Testis (tissue), 3 donors: ENCODE results near the gene EDA. TPM values are rescaled to one million over a fixed set of nuclear protein-coding genes. Genes with fewer than 3 reads are reported as not detected.
A peak's percentile ranks its signal among the peaks of the same experiment; 100 is the strongest.

Experiments used
- DNase-seq: peaks from one replicate; pipeline ENCODE4 v3.0.0-alpha.2; 2019
- H3K27ac ChIP-seq, 2 donors: fragments of 200-600 bp; sonication (generic); one replicate each; pipeline ENCODE4 v1.5.1; 2019
- H3K27me3 ChIP-seq: fragments of 200-600 bp; sonication (generic); one replicate; pipeline ENCODE4 v1.5.1; 2019
- H3K36me3 ChIP-seq: fragments of 200-600 bp; sonication (generic); one replicate; pipeline ENCODE4 v1.5.1; 2017; ENCODE audit warnings: low read depth; ENCODE audit errors: missing control alignments
- H3K4me1 ChIP-seq: fragments of 200-600 bp; sonication (generic); one replicate; pipeline ENCODE4 v1.5.1; 2019
- H3K4me3 ChIP-seq, 2 donors: fragments of 200-600 bp; sonication (generic); one replicate each; pipeline ENCODE4 v1.5.1; 2017 to 2019
- H3K9me3 ChIP-seq: fragments of 200-600 bp; sonication (generic); one replicate; pipeline ENCODE4 v1.5.1; 2017
- CTCF ChIP-seq, 3 experiments: fragments of 450-650 bp in 2 of 3; fragments of 200-600 bp in 1 of 3; sonication (generic) in 1 of 3; IDR thresholded peaks; one replicate each; pipeline ENCODE4 v1.5.1; 2016 to 2019; ENCODE audit warnings: antibody characterized with exemption in 3 of 3, mild to moderate bottlenecking in 2 of 3, moderate library complexity in 1 of 3
- POLR2A ChIP-seq: fragments of 450-650 bp; IDR thresholded peaks from one replicate; pipeline ENCODE4 v1.6.1; 2017; ENCODE audit warnings: antibody characterized with exemption, mild to moderate bottlenecking, moderate library complexity
- WGBS, 2 donors: methylation state at CpG; one replicate each; pipeline ENCODE4 v1.1.5; 2018; 5-methylcytosine and 5-hydroxymethylcytosine counted together
- intact Hi-C: fragments of 100-400 bp; cut with DNase I; formaldehyde crosslinking; loops from one replicate; pipeline ENCODE4 v1.15.1; 2023; ENCODE audit warnings: low total_unique reads
- polyA plus RNA-seq: library from polyadenylated mRNA; stranded (reverse); fragments of 350-450 nt; fragmentation: Illumina TruSeq; extraction: RNeasy Lipid Tissue Mini Kit (QIAGEN cat#74804); gene quantifications from one replicate; pipeline ENCODE4 v1.2.3, GENCODE V29; 2014; ENCODE audit warnings: low read depth, low replicate concordance; ENCODE audit not compliant: insufficient read depth
- total RNA-seq, 2 donors: library from RNA; depleted of rRNA; stranded (reverse); fragments of >200 nt; gene quantifications; one replicate each; pipeline ENCODE4 v1.2.3, GENCODE V29; 2016

The EDA gene
- total and polyA plus RNA-seq, 3 donors from 2014 or later: 3.0 to 4.6 (median 4.3) TPM

GRCh38 chrX:70032792-70033191 is 416.9 kb downstream of the EDA start:
- Histone ChIP-seq H3K4me1 (no peaks in the 10 kb centered on the region), H3K27me3 (no peaks in the 10 kb centered on the region), H3K4me3 (no peak overlapping the region), H3K9me3 (no peaks in the 10 kb centered on the region), H3K36me3 (no peaks in the 10 kb centered on the region), H3K27ac (no peak overlapping the region)
- no peak for DNase-seq
- WGBS, 2 donors: 33 to 54% methylated on average over 2 of the region's 2 CpGs
- intact Hi-C loops: no loop called here
- TF ChIP-seq POLR2A (no peak), CTCF (IDR thresholded peaks at IDR 0.05) (no peak)

GRCh38 chrX:70033348-70034051 is 417.6 kb downstream of the EDA start:
- Histone ChIP-seq H3K4me1 (no peaks in the 10 kb centered on the region), H3K27me3 (no peaks in the 10 kb centered on the region), H3K9me3 (no peaks in the 10 kb centered on the region), H3K27ac (no peak overlapping the region), H3K36me3 (no peaks in the 10 kb centered on the region), H3K4me3 (no peak overlapping the region)
- 63 to 85% methylated on average over 7 to 10 of the region's 10 CpGs for WGBS, 2 donors
- TF ChIP-seq CTCF (IDR thresholded peaks at IDR 0.05) (peak in 2 of 3 experiments; percentile 19 to 33), POLR2A (no peak)
- peak; percentile 51 for DNase-seq
- intact Hi-C loops: no loop called here

- intact Hi-C loops: loop anchor here (5.0 kb wide), 1 partner anchor 63 kb away; no protein-coding TSS in a partner anchor
These were observed 418.7 kb downstream of the EDA start for GRCh38 chrX:70034646-70035045.

GRCh38 chrX:70038515-70038914 is 422.6 kb downstream of the EDA start:
- H3K4me3 ChIP-seq: no peak overlapping the region
- H3K27me3 ChIP-seq: no peaks in the 10 kb centered on the region
- H3K27ac ChIP-seq: no peak overlapping the region
- WGBS, 2 donors: 88 to 100% methylated on average over 1 to 2 of the region's 2 CpGs
- no peaks in the 10 kb centered on the region for H3K36me3 ChIP-seq
- TF ChIP-seq CTCF (IDR thresholded peaks at IDR 0.05) (no peak), POLR2A (no peak)
- intact Hi-C loops: loop anchor here (5.0 kb wide), 1 partner anchor 59 kb away; no protein-coding TSS in a partner anchor
- H3K9me3 ChIP-seq: no peaks in the 10 kb centered on the region
- H3K4me1 ChIP-seq: no peaks in the 10 kb centered on the region
- no peak for DNase-seq

More at GRCh38 chrX:70034646-70035045, 418.7 kb downstream of the EDA start:
- no peaks in the 10 kb centered on the region for H3K4me1 ChIP-seq
- H3K9me3 ChIP-seq: no peaks in the 10 kb centered on the region
- H3K4me3 ChIP-seq: no peak overlapping the region
- no peaks in the 10 kb centered on the region for H3K27me3 ChIP-seq
- no peak for DNase-seq
- 90 to 92% methylated on average over 3 to 4 of the region's 4 CpGs for WGBS, 2 donors
- TF ChIP-seq POLR2A (no peak), CTCF (IDR thresholded peaks at IDR 0.05) (no peak)
- no peak overlapping the region for H3K27ac ChIP-seq
- no peaks in the 10 kb centered on the region for H3K36me3 ChIP-seq

- H3K4me1 ChIP-seq: no peaks in the 10 kb centered on the region
- H3K4me3 ChIP-seq: no peak overlapping the region
- intact Hi-C loops: loop anchor here (5.0 kb wide), 1 partner anchor 58 kb away; no protein-coding TSS in a partner anchor
- H3K36me3 ChIP-seq: no peaks in the 10 kb centered on the region
- no peaks in the 10 kb centered on the region for H3K27me3 ChIP-seq
- DNase-seq: no peak
- H3K9me3 ChIP-seq: no peaks in the 10 kb centered on the region
- WGBS, 2 donors: 100% methylated on average over 1 of the region's 1 CpG
- TF ChIP-seq CTCF (IDR thresholded peaks at IDR 0.05): no peak
- no peak for TF ChIP-seq POLR2A
- H3K27ac ChIP-seq: no peak overlapping the region
These were observed 423.0 kb downstream of the EDA start for GRCh38 chrX:70038951-70039350.
